Breast epithelium (tissue), 3 donors: ENCODE measurements around the gene ARL5A.

Experiments used
- POLR2A ChIP-seq: fragments of 450-650 bp; IDR thresholded peaks from one replicate; pipeline ENCODE4 v1.6.1; 2016; ENCODE audit warnings: antibody characterized with exemption, mild to moderate bottlenecking, moderate library complexity
- TF ChIP-seq, protein P1 (sequence below), 3 donors: fragments of 450-650 bp; IDR thresholded peaks; one replicate each; pipeline ENCODE4 v1.5.1; 2016 to 2017; ENCODE audit warnings: antibody characterized with exemption in 3 of 3, mild to moderate bottlenecking in 3 of 3, moderate library complexity in 3 of 3

- TF ChIP-seq POLR2A: no peak
- TF ChIP-seq, protein P1, sequence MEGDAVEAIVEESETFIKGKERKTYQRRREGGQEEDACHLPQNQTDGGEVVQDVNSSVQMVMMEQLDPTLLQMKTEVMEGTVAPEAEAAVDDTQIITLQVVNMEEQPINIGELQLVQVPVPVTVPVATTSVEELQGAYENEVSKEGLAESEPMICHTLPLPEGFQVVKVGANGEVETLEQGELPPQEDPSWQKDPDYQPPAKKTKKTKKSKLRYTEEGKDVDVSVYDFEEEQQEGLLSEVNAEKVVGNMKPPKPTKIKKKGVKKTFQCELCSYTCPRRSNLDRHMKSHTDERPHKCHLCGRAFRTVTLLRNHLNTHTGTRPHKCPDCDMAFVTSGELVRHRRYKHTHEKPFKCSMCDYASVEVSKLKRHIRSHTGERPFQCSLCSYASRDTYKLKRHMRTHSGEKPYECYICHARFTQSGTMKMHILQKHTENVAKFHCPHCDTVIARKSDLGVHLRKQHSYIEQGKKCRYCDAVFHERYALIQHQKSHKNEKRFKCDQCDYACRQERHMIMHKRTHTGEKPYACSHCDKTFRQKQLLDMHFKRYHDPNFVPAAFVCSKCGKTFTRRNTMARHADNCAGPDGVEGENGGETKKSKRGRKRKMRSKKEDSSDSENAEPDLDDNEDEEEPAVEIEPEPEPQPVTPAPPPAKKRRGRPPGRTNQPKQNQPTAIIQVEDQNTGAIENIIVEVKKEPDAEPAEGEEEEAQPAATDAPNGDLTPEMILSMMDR (IDR thresholded peaks at IDR 0.05): no peak
Observed at GRCh38 chr2:151860210-151860609, 32.0 kb upstream of the ARL5A start.
